Liver (tissue), 9 donors: Measurements from ENCODE around the gene UPK3A. TPM values are rescaled to one million over a fixed set of nuclear protein-coding genes. Genes with fewer than 3 reads are reported as not detected.

Source experiments
- DNase-seq: peaks from one replicate; pipeline ENCODE4 v3.0.0-alpha.2; 2017; ENCODE audit warnings: low spot score
- H3K27ac ChIP-seq, 2 donors: one replicate each; pipeline ENCODE4 v1.7.0; 2013; ENCODE audit warnings: inconsistent platforms in 2 of 2, low read length in 2 of 2, control low read depth in 1 of 2, low read depth in 1 of 2, mild to moderate bottlenecking in 1 of 2
- H3K27me3 ChIP-seq, 4 donors: one replicate each; pipeline versions ENCODE4 v1.6.1 to v1.7.0; 2013; ENCODE audit warnings: low read length in 3 of 4, inconsistent platforms in 1 of 4, mild to moderate bottlenecking in 1 of 4, moderate library complexity in 1 of 4; ENCODE audit not compliant: control insufficient read depth in 4 of 4, insufficient read depth in 4 of 4
- H3K36me3 ChIP-seq, 4 donors: one replicate each; pipeline versions ENCODE4 v1.6.1 to v1.7.0; 2013; ENCODE audit warnings: low read length in 3 of 4, mild to moderate bottlenecking in 3 of 4, low read depth in 1 of 4, moderate library complexity in 1 of 4; ENCODE audit not compliant: control insufficient read depth in 4 of 4, insufficient read depth in 3 of 4
- H3K4me1 ChIP-seq, 4 donors: one replicate each; pipeline versions ENCODE4 v1.6.1 to v1.7.0; 2013; ENCODE audit warnings: low read length in 3 of 4, mild to moderate bottlenecking in 3 of 4, moderate library complexity in 1 of 4; ENCODE audit not compliant: control insufficient read depth in 4 of 4, insufficient read depth in 4 of 4
- H3K4me3 ChIP-seq, 3 donors: one replicate each; pipeline versions ENCODE4 v1.6.1 to v1.7.0; 2013; ENCODE audit warnings: low read length in 3 of 3, control low read depth in 1 of 3, low read depth in 1 of 3, mild to moderate bottlenecking in 1 of 3
- H3K9ac ChIP-seq, 2 donors: one replicate each; pipeline ENCODE4 v1.7.0; 2013; ENCODE audit warnings: low read length in 2 of 2, mild to moderate bottlenecking in 2 of 2, moderate library complexity in 2 of 2, control low read depth in 1 of 2, low read depth in 1 of 2
- H3K9me3 ChIP-seq, 4 donors: one replicate each; pipeline versions ENCODE4 v1.6.1 to v1.7.0; 2013; ENCODE audit warnings: low read length in 3 of 4; ENCODE audit not compliant: control insufficient read depth in 4 of 4
- ATF3 ChIP-seq: IDR thresholded peaks from 2 replicates; pipeline ENCODE4 v1.6.1; 2016; ENCODE audit warnings: antibody characterized with exemption
- CTCF ChIP-seq: fragments of 150-350 bp; IDR thresholded peaks from 2 replicates; pipeline ENCODE4 v1.5.1; 2017; ENCODE audit warnings: improper control_type of control experiment, low read depth, low read length; ENCODE audit not compliant: missing input control
- EGR1 ChIP-seq, 2 donors: IDR thresholded peaks; 2 replicates each; pipeline ENCODE4 v1.6.1; 2016 to 2018; ENCODE audit warnings: antibody characterized with exemption in 2 of 2, low read depth in 2 of 2
- FOXA2 ChIP-seq: IDR thresholded peaks from 2 replicates; pipeline ENCODE4 v1.6.1; 2016; ENCODE audit warnings: antibody characterized with exemption
- GABPA ChIP-seq, 2 donors: IDR thresholded peaks in 1 of 2; conservative IDR thresholded peaks in 1 of 2; 2 replicates each; pipeline ENCODE4 v1.6.1; 2016; ENCODE audit warnings: antibody characterized with exemption in 2 of 2, mild to moderate bottlenecking in 1 of 2, moderate library complexity in 1 of 2
- JUND ChIP-seq, 2 donors: IDR thresholded peaks; 2 replicates each; pipeline ENCODE4 v1.6.1; 2016; ENCODE audit warnings: antibody characterized with exemption in 2 of 2
- NR2F2 ChIP-seq: IDR thresholded peaks from 2 replicates; pipeline ENCODE4 v1.6.1; 2016; ENCODE audit warnings: antibody characterized with exemption
- RXRA ChIP-seq, 2 donors: IDR thresholded peaks; 2 replicates each; pipeline ENCODE4 v1.6.1; 2017 to 2018; ENCODE audit warnings: antibody characterized with exemption in 2 of 2, mild to moderate bottlenecking in 1 of 2
- SP1 ChIP-seq: IDR thresholded peaks from 2 replicates; pipeline ENCODE4 v1.6.1; 2018; ENCODE audit warnings: antibody characterized with exemption, mild to moderate bottlenecking
- TAF1 ChIP-seq: conservative IDR thresholded peaks from 2 replicates; pipeline ENCODE4 v1.6.1; 2016; ENCODE audit warnings: antibody characterized with exemption, mild to moderate bottlenecking
- YY1 ChIP-seq: IDR thresholded peaks from 2 replicates; pipeline ENCODE4 v1.6.1; 2016; ENCODE audit warnings: antibody characterized with exemption, mild to moderate bottlenecking
- WGBS: extraction: QIAGEN DNeasy Blood & Tissue Kit; methylation state at CpG from one replicate; pipeline ENCODE4 v1.1.7; 2013; 5-methylcytosine and 5-hydroxymethylcytosine counted together
- polyA plus RNA-seq, 2 donors: library from polyadenylated mRNA; stranded (reverse) in 1 of 2; unstranded in 1 of 2; fragments of 200-250 nt in 1 of 2; fragments of >200 nt in 1 of 2; fragmentation: Nextera tagmentation in 1 of 2; extraction: Ambion mirVana in 1 of 2; gene quantifications; one replicate each; pipeline versions ENCODE4 v1.2.1 to v1.2.3, GENCODE V29; 2013 to 2015
- total RNA-seq, 2 donors: library from RNA; depleted of rRNA; stranded (reverse); fragments of >200 nt; gene quantifications; one replicate each; pipeline ENCODE4 v1.2.3, GENCODE V29; 2014
- TF ChIP-seq, protein P1 (sequence below): IDR thresholded peaks from 2 replicates; pipeline ENCODE4 v1.6.1; 2016; ENCODE audit warnings: antibody characterized with exemption
- TF ChIP-seq, protein P2 (sequence below): IDR thresholded peaks from 2 replicates; pipeline ENCODE4 v1.6.1; 2016; ENCODE audit warnings: antibody characterized with exemption
- donor health status: healthy.
- donor health status: healthy.
- donor health status: healthy.
- donor health status: healthy.
- donor health status: healthy.

The UPK3A gene
- total and polyA plus RNA-seq, 4 donors, result 0.42 TPM; not detected in 3

DNA sequence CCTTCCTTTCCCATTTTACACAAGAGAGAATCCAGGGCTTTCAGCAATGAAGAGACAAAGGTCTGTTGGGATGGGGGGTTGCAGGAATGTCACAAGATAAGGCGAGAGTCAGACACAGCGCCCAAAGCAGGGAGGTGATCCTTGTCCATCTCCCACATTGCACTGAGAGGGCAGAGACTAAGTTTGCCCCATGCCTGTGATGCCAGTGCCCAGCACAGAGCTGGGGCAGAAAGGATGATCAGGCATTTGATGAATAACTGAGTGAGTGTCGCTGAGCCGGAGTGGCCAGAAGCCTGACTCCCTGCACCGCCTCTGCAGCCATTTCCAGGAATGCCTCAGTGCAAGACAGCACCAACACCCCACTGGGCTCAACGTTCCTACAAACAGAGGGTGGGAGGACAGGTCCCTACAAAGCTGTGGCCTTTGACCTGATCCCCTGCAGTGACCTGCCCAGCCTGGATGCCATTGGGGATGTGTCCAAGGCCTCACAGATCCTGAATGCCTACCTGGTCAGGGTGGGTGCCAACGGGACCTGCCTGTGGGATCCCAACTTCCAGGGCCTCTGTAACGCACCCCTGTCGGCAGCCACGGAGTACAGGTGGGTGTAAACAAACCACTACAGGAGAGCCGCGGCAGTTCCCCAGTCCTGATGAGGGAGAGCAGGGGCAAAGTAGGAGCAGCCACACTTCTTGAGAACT lies 2.3 kb downstream of the UPK3A start:
- Histone ChIP-seq H3K36me3 (no peaks in the 10 kb centered on the region), H3K4me1 (peaks cover 0 to 5% (median 3%) of the 10 kb centered on the region in 4 donors), H3K4me3 (no peak overlapping the region), H3K9ac (no peak overlapping the region), H3K9me3 (no peaks in the 10 kb centered on the region), H3K27me3 (no peaks in the 10 kb centered on the region), H3K27ac (no peak overlapping the region)
- TF ChIP-seq NR2F2, result no peak
- TF ChIP-seq FOXA2, result no peak
- 64% methylated on average over 12 of the region's 12 CpGs for WGBS
- no peak for DNase-seq

DNA sequence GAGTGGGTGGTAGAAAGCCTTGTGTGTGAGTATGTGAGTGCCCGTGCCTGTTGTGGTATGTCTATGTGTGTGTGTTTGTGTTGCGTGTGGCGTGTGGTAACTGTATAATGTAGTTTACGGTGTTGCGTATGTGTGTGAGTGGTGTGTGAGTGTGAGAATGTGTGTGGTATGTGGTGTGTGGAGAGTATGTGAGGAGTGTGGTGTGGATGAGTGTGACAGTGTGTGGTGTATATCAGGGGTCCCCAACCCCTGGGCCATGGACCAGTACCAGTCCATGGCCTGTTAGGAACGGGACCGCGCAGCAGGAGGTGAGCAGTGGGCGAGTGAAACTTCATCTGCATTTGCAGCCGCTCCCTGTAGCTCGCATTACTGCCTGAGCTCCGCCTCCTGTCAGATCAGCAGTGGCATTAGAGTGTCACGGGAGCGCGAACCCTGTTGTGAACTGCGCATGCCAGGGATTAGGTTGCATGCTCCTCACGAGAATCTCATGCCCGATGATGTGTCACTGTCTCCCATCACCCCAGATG lies 5.7 kb downstream of the UPK3A start:
- TF ChIP-seq, protein P1, sequence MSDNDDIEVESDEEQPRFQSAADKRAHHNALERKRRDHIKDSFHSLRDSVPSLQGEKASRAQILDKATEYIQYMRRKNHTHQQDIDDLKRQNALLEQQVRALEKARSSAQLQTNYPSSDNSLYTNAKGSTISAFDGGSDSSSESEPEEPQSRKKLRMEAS, result no peak
- TF ChIP-seq FOXA2, result no peak
- TF ChIP-seq CTCF, result no peak
- TF ChIP-seq ATF3, result no peak
- no peak for TF ChIP-seq GABPA (IDR thresholded peaks at IDR 0.05 in 1 of 2, conservative IDR thresholded peaks at IDR 0.05 in 1 of 2)
- TF ChIP-seq NR2F2, result no peak
- TF ChIP-seq TAF1, result no peak
- no peak for TF ChIP-seq RXRA (IDR thresholded peaks at IDR 0.05)
- TF ChIP-seq SP1, result no peak
- TF ChIP-seq, protein P2, sequence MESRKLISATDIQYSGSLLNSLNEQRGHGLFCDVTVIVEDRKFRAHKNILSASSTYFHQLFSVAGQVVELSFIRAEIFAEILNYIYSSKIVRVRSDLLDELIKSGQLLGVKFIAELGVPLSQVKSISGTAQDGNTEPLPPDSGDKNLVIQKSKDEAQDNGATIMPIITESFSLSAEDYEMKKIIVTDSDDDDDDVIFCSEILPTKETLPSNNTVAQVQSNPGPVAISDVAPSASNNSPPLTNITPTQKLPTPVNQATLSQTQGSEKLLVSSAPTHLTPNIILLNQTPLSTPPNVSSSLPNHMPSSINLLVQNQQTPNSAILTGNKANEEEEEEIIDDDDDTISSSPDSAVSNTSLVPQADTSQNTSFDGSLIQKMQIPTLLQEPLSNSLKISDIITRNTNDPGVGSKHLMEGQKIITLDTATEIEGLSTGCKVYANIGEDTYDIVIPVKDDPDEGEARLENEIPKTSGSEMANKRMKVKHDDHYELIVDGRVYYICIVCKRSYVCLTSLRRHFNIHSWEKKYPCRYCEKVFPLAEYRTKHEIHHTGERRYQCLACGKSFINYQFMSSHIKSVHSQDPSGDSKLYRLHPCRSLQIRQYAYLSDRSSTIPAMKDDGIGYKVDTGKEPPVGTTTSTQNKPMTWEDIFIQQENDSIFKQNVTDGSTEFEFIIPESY, result no peak
- TF ChIP-seq EGR1 (IDR thresholded peaks at IDR 0.05; ENCODE audit: low read depth in 2 of 2), result no peak
- TF ChIP-seq YY1, result no peak
- no peak for TF ChIP-seq JUND (IDR thresholded peaks at IDR 0.05)
- H3K4me3 ChIP-seq, result no peak overlapping the region
- no peaks in the 10 kb centered on the region for H3K27me3 ChIP-seq
- no peaks in the 10 kb centered on the region for H3K4me1 ChIP-seq
- H3K27ac ChIP-seq, result no peak overlapping the region
- H3K9ac ChIP-seq, result no peak overlapping the region
- no peaks in the 10 kb centered on the region for H3K36me3 ChIP-seq
- 49% methylated on average over 18 of the region's 18 CpGs for WGBS
- H3K9me3 ChIP-seq, result no peaks in the 10 kb centered on the region
- DNase-seq, result no peak
